ENCODE measurements around the gene HDAC7. TPM values are rescaled to one million over a fixed set of nuclear protein-coding genes. Genes with fewer than 3 reads are reported as not detected.

Gene HDAC7
- total RNA-seq, 4 donors from 2014 or later, result 90.4 to 186 (median 98.4) TPM

DNA sequence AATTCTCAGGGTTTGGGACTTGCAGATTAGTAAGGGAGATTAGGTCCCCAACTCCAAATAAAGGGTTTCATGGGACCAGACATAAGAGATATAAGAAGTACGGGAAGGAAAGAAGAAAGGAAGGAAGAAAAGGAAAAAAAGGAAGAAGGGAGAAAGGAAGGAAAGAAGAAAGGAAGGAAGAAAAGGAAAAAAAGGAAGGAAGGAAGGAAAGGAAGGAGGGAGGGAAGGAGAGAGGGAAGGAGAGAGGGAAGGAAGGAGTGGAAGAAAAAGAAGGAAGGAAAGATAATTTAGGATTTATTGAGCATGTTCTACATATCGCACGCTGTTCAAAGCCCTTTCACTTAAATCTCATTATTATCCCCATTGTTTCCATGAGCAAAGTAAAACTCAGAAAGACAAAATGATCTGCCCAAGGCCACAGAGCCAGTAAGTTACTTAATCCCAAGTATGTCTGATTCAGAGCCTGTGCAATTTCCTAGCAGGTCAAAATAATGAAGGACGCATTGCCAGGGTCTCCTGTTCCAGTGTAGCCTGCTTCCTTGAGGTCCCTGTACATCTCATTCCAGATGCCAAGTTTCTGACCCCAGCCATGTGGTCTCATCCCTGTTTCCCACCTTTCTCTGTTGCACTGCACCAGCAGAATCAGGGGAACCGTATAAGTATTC is 3.9 kb upstream of the HDAC7 start:
- Histone ChIP-seq H3K9me3 (no peaks in the 10 kb centered on the region), H3K27ac (peak overlapping the region; percentile 66 to 99 (median 97)), H3K36me3 (no peaks in the 10 kb centered on the region), H3K4me3 (no peak overlapping the region), H3K27me3 (no peaks in the 10 kb centered on the region), H3K4me1 (peaks cover 5 to 82% (median 63%) of the 10 kb centered on the region in 4 donors)
- TF ChIP-seq EP300 (IDR thresholded peaks at IDR 0.05) (no peak), POLR2A (IDR thresholded peaks at IDR 0.05) (no peak)
- TF ChIP-seq, protein P1, sequence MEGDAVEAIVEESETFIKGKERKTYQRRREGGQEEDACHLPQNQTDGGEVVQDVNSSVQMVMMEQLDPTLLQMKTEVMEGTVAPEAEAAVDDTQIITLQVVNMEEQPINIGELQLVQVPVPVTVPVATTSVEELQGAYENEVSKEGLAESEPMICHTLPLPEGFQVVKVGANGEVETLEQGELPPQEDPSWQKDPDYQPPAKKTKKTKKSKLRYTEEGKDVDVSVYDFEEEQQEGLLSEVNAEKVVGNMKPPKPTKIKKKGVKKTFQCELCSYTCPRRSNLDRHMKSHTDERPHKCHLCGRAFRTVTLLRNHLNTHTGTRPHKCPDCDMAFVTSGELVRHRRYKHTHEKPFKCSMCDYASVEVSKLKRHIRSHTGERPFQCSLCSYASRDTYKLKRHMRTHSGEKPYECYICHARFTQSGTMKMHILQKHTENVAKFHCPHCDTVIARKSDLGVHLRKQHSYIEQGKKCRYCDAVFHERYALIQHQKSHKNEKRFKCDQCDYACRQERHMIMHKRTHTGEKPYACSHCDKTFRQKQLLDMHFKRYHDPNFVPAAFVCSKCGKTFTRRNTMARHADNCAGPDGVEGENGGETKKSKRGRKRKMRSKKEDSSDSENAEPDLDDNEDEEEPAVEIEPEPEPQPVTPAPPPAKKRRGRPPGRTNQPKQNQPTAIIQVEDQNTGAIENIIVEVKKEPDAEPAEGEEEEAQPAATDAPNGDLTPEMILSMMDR (IDR thresholded peaks at IDR 0.05), result no peak
- WGBS, 2 donors, result 88 to 89% methylated on average over 5 of the region's 5 CpGs
- no peak for DNase-seq (ENCODE audit: low spot score in 2 of 2)

DNA sequence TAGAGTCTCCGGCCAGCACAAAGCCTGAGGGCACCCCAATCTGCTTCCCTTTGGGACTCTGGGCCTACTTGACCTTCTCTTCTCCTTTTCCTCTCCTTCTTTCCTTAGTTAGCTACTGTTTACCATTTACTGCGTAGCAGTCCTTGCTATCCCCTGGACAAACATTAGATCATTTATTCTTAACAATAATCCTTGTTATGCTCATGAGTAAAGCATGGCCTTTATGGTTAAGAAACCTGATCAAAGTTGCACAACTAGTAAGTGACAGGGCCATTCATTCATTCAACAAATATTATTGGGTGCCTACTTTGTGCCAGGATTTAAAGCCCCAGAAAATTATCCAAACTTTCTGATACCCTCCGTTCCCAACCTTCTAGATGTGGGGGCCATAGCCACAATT is 3.2 kb upstream of the HDAC7 start:
- Histone ChIP-seq H3K4me1 (peaks cover 5 to 82% (median 63%) of the 10 kb centered on the region in 4 donors), H3K4me3 (no peak overlapping the region), H3K27ac (peak overlapping the region; percentile 96 to 99 (median 97)), H3K27me3 (no peaks in the 10 kb centered on the region), H3K36me3 (no peaks in the 10 kb centered on the region), H3K9me3 (no peaks in the 10 kb centered on the region)
- DNase-seq (ENCODE audit: low spot score in 2 of 2), result no peak
- WGBS, 2 donors, result 52 to 63% methylated on average over 3 of the region's 3 CpGs
- TF ChIP-seq EP300 (IDR thresholded peaks at IDR 0.05), result no peak
- TF ChIP-seq POLR2A (IDR thresholded peaks at IDR 0.05), result no peak
- TF ChIP-seq, protein P1 (IDR thresholded peaks at IDR 0.05), result no peak

DNA sequence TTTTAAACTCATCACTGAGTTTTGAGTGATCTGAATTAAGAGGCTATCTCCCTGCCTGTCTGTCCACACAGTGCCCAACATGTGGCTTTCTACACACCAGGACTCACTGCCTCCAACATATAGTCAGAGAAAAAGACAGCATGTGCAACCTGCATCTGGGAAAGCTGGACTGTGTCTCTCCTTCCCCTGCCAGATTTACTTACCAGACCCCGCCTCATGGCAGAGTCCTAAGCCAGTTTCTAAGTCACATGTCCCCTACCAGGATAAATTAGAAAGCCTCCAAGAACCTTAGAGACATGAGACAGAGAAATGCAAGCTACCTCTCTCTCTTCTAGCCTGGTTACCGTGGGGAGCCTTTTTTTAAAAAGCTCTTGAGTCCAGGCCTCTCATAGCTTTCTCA is 2.7 kb upstream of the HDAC7 start:
- H3K4me1 ChIP-seq, result peaks cover 5 to 82% (median 63%) of the 10 kb centered on the region in 4 donors
- H3K9me3 ChIP-seq, result no peaks in the 10 kb centered on the region
- no peak overlapping the region for H3K4me3 ChIP-seq
- DNase-seq (ENCODE audit: low spot score in 2 of 2), result no peak
- H3K36me3 ChIP-seq, result no peaks in the 10 kb centered on the region
- no peaks in the 10 kb centered on the region for H3K27me3 ChIP-seq
- H3K27ac ChIP-seq, result peak overlapping the region; percentile 96 to 99 (median 97)
- TF ChIP-seq POLR2A (IDR thresholded peaks at IDR 0.05), result no peak
- TF ChIP-seq, protein P1 (IDR thresholded peaks at IDR 0.05), result no peak
- no peak for TF ChIP-seq EP300 (IDR thresholded peaks at IDR 0.05)
- WGBS, 2 donors, result 59 to 68% methylated on average over 2 of the region's 2 CpGs

DNA sequence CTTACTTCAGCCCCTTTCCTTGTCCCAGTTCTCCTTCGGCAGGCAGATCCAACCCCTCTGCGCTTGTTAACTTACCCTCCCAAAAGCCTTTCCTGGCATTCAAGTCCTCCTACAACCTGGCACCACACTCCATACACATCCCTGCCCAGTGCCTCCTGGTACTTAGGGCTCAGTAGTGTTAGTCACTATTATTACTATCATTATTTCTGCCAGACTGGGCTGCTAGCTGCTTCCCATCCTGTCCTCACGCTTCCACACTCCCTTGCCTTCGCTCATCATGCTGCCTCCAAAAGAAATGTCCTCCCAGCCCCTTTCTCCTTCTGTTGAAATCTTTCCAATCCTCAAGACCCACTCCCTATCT is 1.6 kb upstream of the HDAC7 start:
- DNase-seq (ENCODE audit: low spot score in 2 of 2), result no peak
- H3K27ac ChIP-seq, result peak overlapping the region; percentile 96 to 99 (median 97)
- no peaks in the 10 kb centered on the region for H3K27me3 ChIP-seq
- TF ChIP-seq EP300 (IDR thresholded peaks at IDR 0.05) (no peak), POLR2A (IDR thresholded peaks at IDR 0.05) (no peak)
- TF ChIP-seq, protein P1 (IDR thresholded peaks at IDR 0.05), result no peak
- peaks cover 5 to 82% (median 73%) of the 10 kb centered on the region in 4 donors for H3K4me1 ChIP-seq
- no peaks in the 10 kb centered on the region for H3K9me3 ChIP-seq
- peak overlapping the region in 2 of 4 donors; percentile 78 to 81 for H3K4me3 ChIP-seq
- H3K36me3 ChIP-seq, result no peaks in the 10 kb centered on the region
- 61 to 64% methylated on average over 4 of the region's 4 CpGs for WGBS, 2 donors

DNA sequence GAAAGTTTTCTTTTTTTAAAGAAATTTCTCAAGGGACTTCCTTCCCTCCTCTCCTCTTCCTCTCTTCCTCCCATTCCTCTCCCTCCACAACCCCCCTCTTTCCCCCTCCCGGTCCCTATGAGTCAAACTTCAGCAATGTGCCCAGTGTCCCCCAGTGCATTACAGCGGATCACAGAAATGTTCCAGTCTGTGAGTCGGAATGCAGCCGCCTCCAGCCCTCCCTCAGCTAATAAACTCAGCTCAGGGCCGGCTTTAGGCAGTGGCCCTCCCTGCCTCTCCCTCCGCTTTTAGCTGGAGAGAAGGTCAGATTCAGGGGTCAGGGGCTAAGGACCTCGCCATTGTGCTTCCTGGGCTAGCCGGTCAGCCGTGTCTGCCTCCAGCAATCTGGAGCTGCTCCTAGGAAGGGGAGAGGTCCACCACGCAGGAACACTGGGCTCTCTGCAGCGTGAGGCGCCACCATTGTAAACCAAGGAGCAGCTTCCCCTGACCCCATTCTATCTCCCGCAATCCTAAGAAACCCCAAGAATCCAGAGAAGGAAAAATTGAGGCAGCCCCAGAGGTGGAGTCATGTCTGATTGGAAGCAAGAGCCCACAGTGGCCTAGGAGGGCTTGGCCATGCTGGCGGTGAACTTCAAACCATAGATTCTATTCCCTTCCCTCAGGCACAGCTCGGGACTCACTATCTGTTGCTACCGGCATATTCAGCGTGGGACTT is 1.1 kb upstream of the HDAC7 start:
- DNase-seq (ENCODE audit: low spot score in 2 of 2), result peak; percentile 81 to 93
- Histone ChIP-seq H3K4me3 (peak overlapping the region; percentile 52 to 81 (median 73)), H3K9me3 (no peaks in the 10 kb centered on the region), H3K27me3 (no peaks in the 10 kb centered on the region), H3K36me3 (no peaks in the 10 kb centered on the region), H3K27ac (peak overlapping the region; percentile 96 to 99 (median 97)), H3K4me1 (peaks cover 5 to 82% (median 76%) of the 10 kb centered on the region in 4 donors)
- 9 to 12% methylated on average over 17 of the region's 17 CpGs for WGBS, 2 donors
- TF ChIP-seq, protein P1 (IDR thresholded peaks at IDR 0.05), result no peak
- TF ChIP-seq POLR2A (IDR thresholded peaks at IDR 0.05) (peak; percentile 62 to 66), EP300 (IDR thresholded peaks at IDR 0.05) (peak in 1 of 2 donors; percentile 88)

Measured in tibial nerve (tissue), 4 donors.